Fibroblast of skin of left quadriceps (primary cell): ENCODE measurements around the gene KCNN2.

Experiments used
- DNase-seq, 2 experiments: peaks; one replicate each; pipeline ENCODE4 v3.0.0-alpha.2; 2013; ENCODE audit warnings: low read depth in 2 of 2

The KCNN2 gene

DNA sequence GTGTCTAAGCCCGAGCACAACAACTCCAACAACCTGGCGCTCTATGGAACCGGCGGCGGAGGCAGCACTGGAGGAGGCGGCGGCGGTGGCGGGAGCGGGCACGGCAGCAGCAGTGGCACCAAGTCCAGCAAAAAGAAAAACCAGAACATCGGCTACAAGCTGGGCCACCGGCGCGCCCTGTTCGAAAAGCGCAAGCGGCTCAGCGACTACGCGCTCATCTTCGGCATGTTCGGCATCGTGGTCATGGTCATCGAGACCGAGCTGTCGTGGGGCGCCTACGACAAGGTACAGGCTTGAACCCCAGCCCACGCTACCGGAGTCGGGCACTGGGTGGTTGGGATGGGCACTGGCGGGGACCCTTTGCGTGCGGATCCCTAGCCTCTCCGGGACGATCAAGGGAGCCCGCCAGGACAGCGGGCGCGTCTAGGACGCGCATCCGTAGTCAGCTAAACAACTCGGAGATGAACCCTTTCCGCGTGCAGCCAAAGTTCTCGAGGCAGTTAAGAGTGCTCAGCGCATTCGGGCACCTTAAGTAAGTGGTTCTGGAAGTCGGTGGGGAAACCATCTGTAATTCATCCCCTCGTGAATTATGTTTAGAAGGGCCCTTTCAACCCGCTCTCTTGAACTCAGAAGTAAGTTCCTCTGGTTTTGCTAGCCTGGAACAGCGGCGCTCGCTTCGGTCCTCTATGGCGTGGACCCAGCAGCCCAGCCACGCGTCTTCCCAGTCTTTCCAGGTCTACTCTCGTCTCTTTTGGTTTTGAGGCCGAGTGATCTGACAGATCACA is 1.3 kb downstream of the KCNN2 start:
- no peak for DNase-seq

GRCh38 chr5:114363837-114364236 is 2.0 kb downstream of the KCNN2 start:
- no peak for DNase-seq

GRCh38 chr5:114367029-114367428 is 5.2 kb downstream of the KCNN2 start:
- no peak for DNase-seq

DNA sequence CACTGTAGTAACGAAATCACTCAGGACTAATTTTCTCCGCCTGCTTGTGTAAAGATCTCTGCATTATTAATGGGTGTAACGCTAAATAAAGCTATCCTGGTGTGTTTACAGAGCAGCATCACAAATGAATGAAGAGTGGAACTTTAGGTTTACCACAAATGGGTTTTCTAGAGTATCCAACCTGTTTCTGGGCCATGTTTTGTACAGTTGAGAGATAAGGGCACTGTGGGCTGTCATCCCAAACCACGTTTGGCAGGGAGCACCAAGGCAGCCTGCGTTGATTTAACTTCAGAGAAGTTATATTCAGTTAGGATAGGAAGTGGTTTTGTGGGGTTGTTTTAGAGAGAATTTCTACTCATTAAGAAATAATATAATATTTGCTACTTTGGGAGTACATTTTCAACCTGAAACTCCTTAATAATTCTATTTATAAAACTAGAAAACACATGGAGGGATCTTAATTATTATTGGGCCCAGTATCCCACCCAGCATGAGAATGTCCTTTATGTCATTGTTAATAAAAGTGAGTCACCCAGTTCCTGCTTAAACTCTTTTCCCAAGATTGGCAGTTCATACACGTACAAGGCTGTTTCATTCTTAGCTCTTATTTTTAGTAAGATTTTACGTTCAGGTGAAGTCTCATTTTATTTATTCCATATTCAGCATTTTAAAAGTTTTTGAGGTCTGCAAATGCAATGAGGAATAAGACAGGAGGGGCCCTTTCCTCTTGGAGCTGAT is 8.0 kb downstream of the KCNN2 start:
- no peak for DNase-seq

DNA sequence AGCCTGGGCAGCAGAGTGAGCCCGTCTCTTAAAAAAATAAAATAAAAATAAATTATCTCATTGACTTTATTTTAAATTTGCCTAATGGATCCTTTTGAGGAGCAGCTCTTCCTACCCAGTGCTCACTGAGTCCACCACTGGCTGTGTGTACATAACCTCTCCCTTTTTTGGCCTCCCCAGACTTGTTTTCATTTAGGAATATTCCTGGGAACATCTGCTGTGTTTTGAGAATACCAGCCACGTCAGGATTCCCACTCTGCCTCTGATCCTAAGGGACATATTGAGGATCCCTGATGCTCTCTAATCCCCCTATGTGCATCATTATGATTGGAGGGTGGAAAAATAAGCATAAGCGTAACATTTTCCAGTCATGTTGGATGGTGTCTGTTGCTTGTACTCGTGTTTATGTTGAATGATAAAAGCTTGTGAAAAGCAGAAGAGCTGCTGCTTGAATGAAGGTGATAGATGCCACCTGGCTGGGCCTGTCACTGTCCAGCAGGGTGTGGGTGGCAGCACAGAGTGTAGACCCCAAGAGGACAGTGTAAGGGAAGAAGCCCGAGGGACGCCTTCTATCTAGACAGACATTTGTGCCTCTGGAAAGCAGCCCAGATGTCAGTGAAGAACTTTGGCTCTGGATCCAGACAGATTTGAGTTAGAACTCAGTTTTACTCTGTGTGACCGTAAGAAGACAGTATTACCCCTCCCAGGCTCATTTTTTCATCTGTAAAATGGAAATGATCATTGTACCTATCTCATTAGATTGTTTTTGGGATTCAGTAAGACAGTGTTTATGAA is 15.4 kb downstream of the KCNN2 start:
- DNase-seq = no peak

DNA sequence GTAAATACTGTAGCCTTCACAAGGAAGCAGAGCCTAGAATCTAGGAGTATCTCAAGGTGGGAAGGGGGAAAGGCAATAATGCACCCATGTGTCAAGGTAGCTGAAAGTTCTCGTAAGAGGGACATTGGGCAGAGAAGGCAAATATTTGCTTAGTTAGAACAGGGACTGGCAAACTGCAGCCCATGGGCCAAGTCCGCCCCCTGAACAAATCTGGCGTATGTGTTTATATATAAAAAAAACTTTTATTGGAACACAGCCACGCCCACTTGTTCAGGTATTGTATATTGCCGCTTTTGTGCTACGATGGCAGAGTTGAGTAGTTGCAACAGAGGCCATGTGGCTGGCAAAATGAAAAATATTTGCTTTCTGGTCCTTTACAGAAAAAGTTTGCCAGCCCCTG is 16.1 kb downstream of the KCNN2 start:
- DNase-seq = no peak

DNA sequence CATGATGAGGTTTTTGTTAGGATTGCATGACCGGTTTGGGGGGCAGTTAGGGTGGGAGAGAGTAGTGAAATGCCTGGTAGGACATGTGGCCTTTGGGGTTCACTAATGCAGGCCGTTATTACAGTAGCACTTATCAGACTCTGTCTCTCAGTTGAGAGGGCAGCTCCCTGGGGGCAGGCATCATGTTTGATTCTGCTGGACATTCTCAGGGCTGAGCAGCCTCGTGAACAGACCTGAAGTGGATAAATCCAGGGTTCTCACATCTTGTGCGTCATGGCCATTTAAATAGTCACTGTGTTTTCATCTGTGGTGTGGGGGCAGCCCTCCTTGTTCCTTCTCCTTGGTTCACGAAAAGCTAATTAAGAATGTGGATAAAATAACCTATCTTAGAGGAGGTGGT is 18.9 kb downstream of the KCNN2 start:
- DNase-seq = no peak

- DNase-seq = no peak
Measured at GRCh38 chr5:114387433-114387832, 25.6 kb downstream of the KCNN2 start.

DNA sequence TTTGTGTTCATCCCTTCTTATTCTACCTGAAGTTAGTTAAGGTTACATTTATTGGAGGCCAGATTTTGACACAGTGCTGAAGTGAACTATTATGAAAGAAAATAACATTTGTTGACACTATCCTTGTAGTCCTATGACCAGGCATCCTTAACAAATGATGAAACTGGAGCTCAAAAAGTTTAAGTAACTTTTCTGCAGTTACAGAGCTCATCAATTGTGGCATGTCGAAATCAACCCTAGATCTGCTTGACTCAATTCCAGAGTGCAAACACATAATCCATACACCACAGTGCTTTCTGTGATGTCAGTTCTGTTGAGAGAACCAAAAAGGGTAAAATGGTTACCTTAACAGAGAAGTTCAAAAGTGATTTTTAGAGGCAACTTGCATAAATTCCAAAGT is 28.6 kb downstream of the KCNN2 start:
- DNase-seq = no peak

DNA sequence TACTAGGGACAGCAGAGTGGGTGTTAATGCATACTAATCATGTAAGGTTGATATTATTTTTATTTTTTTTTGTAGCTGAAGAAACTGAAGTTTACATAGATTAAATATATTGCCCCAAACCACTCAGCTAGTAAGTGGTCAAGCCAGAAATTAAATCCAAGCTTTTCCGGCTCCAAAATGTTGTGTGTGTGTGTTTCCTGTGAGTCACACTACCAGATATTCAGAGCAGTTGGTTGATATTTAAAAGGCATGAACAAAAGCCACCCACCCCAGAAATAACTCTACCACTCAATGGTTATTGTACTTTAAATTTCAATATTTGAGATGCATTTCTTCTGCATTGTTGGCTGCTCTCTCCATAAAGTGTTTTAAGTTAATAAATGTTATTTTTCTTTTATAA is 29.5 kb downstream of the KCNN2 start:
- DNase-seq = peak in 1 of 2 experiments; percentile 9

DNA sequence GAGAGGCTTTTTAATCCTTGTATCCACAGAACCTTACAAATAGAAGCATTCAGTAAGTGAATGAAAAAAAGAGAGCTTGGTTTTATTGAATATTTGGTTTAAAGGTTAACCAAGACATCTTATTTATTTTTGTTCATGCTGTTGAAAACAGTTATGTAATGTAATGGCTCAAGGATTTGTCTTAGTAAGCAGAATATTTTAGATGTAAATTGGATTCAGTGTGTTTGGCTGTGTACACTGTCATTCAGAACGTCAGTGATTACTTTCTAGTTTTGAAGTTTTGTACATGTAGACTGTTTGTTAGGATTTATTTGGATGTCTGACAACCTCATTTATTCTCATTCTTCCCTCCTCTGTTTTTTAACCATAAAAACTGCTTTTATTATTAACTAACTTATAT is 31.3 kb downstream of the KCNN2 start:
- DNase-seq = no peak

DNA sequence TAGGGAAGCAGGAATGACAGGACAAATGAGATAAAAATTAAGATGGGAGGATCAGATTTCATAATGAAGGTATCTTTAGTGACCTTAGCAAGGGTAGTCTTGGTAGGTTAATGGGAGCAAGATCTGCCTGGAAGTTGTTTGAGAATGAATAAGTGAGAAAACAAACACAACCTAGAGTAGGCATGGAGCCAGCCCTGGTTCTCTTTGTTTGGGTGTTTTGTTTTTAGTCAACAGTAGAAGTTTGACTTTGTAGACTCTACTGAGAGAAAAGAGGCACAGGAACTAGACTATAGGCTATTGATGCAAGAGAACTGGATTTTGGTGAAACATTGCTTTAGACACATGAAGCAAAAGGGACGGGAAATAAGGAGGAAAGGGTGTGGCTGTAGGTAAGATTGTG is 40.3 kb downstream of the KCNN2 start:
- DNase-seq = no peak

DNA sequence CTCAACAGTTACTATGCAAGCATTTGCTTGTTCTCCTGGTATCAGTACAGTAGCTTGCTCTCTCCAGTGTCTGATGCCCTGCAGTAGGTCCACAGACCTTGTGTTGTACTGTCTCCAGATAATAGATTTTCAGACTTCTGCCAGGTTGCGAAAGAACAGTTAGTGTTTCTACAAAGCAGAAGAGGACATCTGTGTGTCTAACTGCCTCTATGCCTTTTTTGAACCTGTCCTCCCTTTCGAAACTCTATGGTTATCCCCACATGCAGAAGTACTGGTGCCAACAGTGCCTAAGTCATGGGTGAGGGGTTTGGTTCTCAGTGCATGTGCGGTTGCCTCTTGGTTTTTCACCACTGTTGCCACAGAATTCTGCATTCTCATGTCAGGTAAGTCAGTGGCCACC is 45.9 kb downstream of the KCNN2 start:
- no peak for DNase-seq

GRCh38 chr5:114408847-114409246 is 47.0 kb downstream of the KCNN2 start:
- DNase-seq = no peak

GRCh38 chr5:114411380-114411931 is 49.6 kb downstream of the KCNN2 start:
- no peak for DNase-seq

- peak; percentile 85 to 86 for DNase-seq
Measured at GRCh38 chr5:114412510-114413171, 50.8 kb downstream of the KCNN2 start.

- no peak for DNase-seq
Measured at GRCh38 chr5:114415760-114416159, 53.9 kb downstream of the KCNN2 start.

DNA sequence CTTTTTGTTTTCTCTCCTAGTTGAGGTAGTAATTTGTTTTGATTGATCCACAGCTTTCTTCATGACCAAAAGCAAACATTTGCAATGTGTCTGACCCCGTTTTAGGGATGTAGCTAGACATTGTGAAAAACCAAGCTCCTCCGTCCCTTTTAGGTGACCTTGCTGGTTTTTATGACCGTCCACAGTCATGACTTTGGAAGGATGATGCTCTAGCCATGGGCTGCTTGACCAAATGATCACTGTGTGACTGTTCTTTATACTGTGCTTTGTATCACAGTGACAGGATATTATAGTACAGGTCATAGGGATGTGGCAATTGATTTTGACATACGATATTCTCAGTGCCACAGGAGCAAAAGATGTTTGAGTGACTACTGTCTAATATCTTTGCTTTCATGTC is 54.4 kb downstream of the KCNN2 start:
- no peak for DNase-seq

GRCh38 chr5:114417519-114417918 is 55.6 kb downstream of the KCNN2 start:
- DNase-seq = no peak

DNA sequence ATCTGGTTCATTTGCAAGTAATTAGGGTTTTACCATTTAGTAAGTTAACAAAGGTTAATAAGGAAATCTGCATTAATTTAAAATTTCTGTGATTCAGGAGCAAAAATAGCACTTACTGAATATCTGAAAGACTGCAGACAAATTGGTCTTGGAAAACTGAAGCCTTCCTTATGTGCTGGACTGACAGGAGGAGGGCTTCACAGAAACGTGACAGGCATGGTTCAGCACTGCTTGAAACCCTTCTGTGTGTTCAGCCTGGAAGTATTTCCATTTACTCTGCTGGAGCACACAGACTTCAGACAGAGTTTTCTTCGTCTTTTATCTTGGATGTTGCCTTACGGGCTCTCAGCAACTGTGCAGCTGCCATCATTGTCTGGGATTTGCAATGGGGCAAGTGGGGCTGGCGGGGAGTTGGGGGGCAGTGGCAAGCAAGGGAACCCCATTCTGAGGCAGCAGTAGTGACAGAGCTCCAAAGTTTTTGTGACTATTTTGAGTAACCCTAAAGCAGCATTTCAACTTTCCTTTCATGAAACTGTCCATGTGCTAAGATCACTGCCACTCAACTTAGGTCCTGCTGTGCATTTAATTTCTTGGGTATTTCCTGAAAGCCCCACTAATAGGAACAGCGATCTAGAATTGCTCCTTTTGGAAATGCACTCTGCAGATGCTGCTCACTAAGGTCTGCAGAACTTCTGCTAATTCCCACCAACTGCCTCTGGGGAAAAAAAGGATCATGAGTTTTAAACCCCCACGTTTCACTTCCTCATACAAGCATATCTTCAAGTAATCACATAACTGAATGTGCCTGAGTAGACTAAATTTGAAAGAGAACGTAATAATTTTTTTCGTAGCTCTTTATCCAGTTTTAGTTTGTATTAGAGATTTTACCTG is 56.6 kb downstream of the KCNN2 start:
- DNase-seq = no peak

DNA sequence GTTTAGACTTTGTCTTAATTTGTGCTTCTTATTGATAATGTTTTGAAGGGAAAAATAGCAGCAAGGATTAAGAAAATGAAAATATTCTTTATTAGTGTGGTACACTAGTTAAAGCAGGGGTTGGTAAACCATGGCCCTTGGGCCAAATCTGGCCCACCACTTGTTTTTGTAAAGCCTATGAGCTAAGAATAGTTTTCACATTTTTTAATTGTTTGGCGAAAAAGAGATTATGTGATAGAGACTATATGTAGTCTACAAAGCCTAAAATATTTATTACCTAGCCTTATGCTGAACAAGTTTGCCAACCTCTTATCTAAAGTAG is 57.2 kb downstream of the KCNN2 start:
- no peak for DNase-seq
